ENCODE results near the gene PTPN22.

Gene PTPN22

DNA sequence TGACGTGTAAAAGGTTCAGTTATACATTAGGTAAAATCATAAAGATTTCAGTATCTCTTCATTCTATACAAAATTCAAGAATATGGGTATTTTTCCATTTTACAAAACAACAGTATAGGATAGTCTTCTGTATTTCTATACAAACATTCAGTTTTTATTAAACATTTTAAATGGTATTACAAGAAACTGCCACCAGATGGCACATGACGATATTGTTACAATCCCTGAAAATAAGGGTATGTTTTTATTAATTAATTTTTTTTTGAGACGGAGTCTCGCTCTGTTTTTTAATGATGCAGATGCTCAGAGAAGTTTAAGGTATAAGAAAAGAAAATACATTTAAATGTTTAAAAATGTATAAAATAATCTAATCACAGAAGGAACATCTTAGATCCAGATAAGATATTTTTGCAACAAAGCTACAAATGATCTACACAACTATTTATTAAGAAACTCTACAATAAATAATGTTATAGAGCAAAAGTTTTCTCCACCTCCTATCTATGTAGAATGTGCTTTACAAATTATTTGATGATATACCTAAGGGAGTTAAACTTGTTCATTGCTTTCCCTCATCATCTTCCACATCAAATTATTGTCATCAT lies 35.7 kb downstream of the PTPN22 start:
- no peaks in the 10 kb centered on the region for H3K36me3 ChIP-seq (ENCODE audit: control insufficient read depth, insufficient read depth, low read length)

DNA sequence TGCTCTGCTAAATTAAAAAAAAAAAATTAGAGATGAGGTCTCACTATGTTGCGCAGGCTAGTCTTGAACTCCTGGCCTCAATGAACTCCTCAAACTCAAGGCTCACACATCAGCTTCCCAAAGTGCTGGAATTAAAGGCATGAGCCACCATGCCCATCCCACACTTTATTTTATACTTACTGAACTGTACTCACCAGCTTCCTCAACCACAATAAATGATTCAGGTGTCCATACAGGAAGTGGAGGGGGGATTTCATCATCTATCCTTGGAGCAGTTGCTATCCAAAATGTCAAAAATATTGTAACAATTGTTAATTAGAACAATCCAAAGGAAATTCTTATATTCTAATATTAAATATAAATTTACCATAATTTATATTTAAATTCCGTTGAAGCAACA lies 36.8 kb downstream of the PTPN22 start:
- Histone ChIP-seq H3K4me3 (ENCODE audit: low read depth, low read length) (no peak overlapping the region), H3K27me3 (ENCODE audit: control insufficient read depth, insufficient read depth, low read length) (no peaks in the 10 kb centered on the region), H3K9ac (ENCODE audit: low read depth, low read length) (no peak overlapping the region), H3K4me1 (ENCODE audit: control insufficient read depth, insufficient read depth, low read length) (no peaks in the 10 kb centered on the region), H3K9me3 (ENCODE audit: control insufficient read depth, insufficient read depth, low read length) (no peaks in the 10 kb centered on the region), H3K36me3 (ENCODE audit: control insufficient read depth, insufficient read depth, low read length) (no peaks in the 10 kb centered on the region)

More for the DNA sequence above, 35.7 kb downstream of the PTPN22 start:
- Histone ChIP-seq H3K9ac (ENCODE audit: low read depth, low read length) (no peak overlapping the region), H3K27me3 (ENCODE audit: control insufficient read depth, insufficient read depth, low read length) (no peaks in the 10 kb centered on the region), H3K4me1 (ENCODE audit: control insufficient read depth, insufficient read depth, low read length) (no peaks in the 10 kb centered on the region), H3K4me3 (ENCODE audit: low read depth, low read length) (no peak overlapping the region), H3K9me3 (ENCODE audit: control insufficient read depth, insufficient read depth, low read length) (no peaks in the 10 kb centered on the region)

- Histone ChIP-seq H3K4me1 (ENCODE audit: control insufficient read depth, insufficient read depth, low read length) (no peaks in the 10 kb centered on the region), H3K27me3 (ENCODE audit: control insufficient read depth, insufficient read depth, low read length) (no peaks in the 10 kb centered on the region), H3K9me3 (ENCODE audit: control insufficient read depth, insufficient read depth, low read length) (no peaks in the 10 kb centered on the region), H3K36me3 (ENCODE audit: control insufficient read depth, insufficient read depth, low read length) (no peaks in the 10 kb centered on the region), H3K9ac (ENCODE audit: low read depth, low read length) (no peak overlapping the region), H3K4me3 (ENCODE audit: low read depth, low read length) (no peak overlapping the region)
Observed at GRCh38 chr1:113830039-113830438, 41.5 kb downstream of the PTPN22 start.

DNA sequence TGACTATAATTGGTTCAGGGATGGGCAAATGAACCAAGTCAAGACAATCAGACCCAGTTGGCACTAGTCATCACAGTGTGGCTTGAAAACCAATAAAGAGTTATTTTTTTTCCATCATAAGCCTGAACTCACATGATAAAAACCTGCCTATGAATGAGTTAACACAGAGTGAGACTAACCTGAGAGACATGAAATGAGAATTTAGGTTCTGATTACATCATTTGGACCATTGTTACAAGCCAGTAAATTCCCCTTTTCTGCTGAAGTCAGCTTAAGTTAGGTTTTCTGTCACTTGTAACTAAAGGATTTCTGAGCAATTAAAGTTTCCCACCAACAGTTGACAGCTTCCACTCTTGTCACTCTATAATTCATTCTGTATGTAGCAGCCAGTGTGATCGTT lies 49.6 kb downstream of the PTPN22 start:
- Histone ChIP-seq H3K4me3 (ENCODE audit: low read depth, low read length) (no peak overlapping the region), H3K36me3 (ENCODE audit: control insufficient read depth, insufficient read depth, low read length) (no peaks in the 10 kb centered on the region), H3K27me3 (ENCODE audit: control insufficient read depth, insufficient read depth, low read length) (no peaks in the 10 kb centered on the region), H3K9ac (ENCODE audit: low read depth, low read length) (no peak overlapping the region), H3K4me1 (ENCODE audit: control insufficient read depth, insufficient read depth, low read length) (no peaks in the 10 kb centered on the region), H3K9me3 (ENCODE audit: control insufficient read depth, insufficient read depth, low read length) (no peaks in the 10 kb centered on the region)

DNA sequence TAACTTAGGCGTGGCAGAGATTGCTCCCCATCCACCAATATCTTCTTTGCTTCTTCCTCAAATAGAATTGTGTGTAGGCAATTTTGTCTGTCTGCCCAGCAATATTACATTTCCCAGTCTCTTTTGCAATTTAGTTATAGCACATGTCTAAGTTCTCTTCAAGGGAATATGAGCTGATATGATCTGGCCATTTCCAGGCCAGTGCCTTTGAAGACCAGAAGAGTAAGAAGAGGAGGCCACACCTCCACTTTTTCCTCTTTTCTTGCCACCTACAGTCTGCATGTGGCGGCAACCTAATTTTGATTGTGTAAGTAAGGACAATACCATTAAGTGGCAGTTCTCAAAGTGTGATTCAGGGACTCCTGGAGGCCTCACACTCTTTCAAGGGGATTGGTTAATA lies 52.9 kb downstream of the PTPN22 start:
- H3K4me3 ChIP-seq (ENCODE audit: low read depth, low read length): no peak overlapping the region
- no peak overlapping the region for H3K9ac ChIP-seq (ENCODE audit: low read depth, low read length)
- no peaks in the 10 kb centered on the region for H3K9me3 ChIP-seq (ENCODE audit: control insufficient read depth, insufficient read depth, low read length)
- H3K36me3 ChIP-seq (ENCODE audit: control insufficient read depth, insufficient read depth, low read length): no peaks in the 10 kb centered on the region
- H3K4me1 ChIP-seq (ENCODE audit: control insufficient read depth, insufficient read depth, low read length): no peaks in the 10 kb centered on the region
- H3K27me3 ChIP-seq (ENCODE audit: control insufficient read depth, insufficient read depth, low read length): no peaks in the 10 kb centered on the region

GRCh38 chr1:113813218-113813617 lies 58.3 kb downstream of the PTPN22 start:
- H3K9ac ChIP-seq (ENCODE audit: low read depth, low read length): no peak overlapping the region
- no peaks in the 10 kb centered on the region for H3K36me3 ChIP-seq (ENCODE audit: control insufficient read depth, insufficient read depth, low read length)
- no peaks in the 10 kb centered on the region for H3K4me1 ChIP-seq (ENCODE audit: control insufficient read depth, insufficient read depth, low read length)
- no peaks in the 10 kb centered on the region for H3K27me3 ChIP-seq (ENCODE audit: control insufficient read depth, insufficient read depth, low read length)
- H3K4me3 ChIP-seq (ENCODE audit: low read depth, low read length): peak overlapping the region; percentile 63
- H3K9me3 ChIP-seq (ENCODE audit: control insufficient read depth, insufficient read depth, low read length): no peaks in the 10 kb centered on the region

- Histone ChIP-seq H3K4me1 (ENCODE audit: control insufficient read depth, insufficient read depth, low read length) (no peaks in the 10 kb centered on the region), H3K36me3 (ENCODE audit: control insufficient read depth, insufficient read depth, low read length) (no peaks in the 10 kb centered on the region), H3K27me3 (ENCODE audit: control insufficient read depth, insufficient read depth, low read length) (no peaks in the 10 kb centered on the region), H3K9ac (ENCODE audit: low read depth, low read length) (peak overlapping the region; percentile 55), H3K9me3 (ENCODE audit: control insufficient read depth, insufficient read depth, low read length) (no peaks in the 10 kb centered on the region), H3K4me3 (ENCODE audit: low read depth, low read length) (peak overlapping the region; percentile 63)
Observed at GRCh38 chr1:113812661-113813135, 58.8 kb downstream of the PTPN22 start.

DNA sequence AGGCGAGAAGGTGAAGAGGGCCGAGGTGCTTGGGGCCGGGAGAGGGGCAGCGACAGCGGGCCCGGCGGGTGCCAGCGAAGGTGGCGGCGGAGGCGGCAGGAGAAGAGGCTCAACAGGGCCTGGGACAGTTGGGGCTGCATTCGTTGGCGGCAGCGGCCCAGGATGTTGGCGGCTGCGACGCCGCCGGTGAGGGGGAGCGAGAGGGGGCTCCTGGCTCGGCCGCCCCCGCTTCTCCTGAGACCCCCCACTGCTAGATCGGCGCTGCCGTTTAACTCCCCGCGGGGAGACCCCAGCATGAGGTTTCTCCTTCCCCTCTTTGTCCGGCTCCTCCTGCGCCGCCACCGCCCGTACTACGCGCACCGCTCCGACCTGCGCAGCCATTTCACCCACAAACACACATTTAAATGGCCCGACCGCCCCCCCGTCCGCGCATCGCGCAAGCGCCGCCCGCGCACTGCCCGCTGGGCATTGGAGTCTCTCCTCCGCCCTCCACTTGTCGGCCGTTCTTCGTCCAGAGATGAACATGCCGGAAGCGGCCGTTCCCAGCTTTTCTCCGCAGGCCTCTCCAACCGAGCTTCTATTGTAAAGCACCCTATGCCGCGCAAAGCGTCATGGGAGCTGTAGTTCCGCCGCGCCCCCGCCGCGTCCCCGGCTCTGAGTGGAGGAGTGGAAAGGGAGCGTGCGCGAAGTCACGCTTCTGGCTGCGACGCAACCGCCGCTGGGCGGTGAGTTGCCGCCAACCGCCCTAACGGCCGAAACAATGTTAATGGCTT lies 59.4 kb downstream of the PTPN22 start, which contains the start of gene RSBN1:
Gene RSBN1, minus strand, starts transcription at position 589 of the 773 bp plus-strand sequence. Its CDS starts 64 bp downstream, at position 525.
- Histone ChIP-seq H3K4me1 (ENCODE audit: control insufficient read depth, insufficient read depth, low read length) (no peaks in the 10 kb centered on the region), H3K4me3 (ENCODE audit: low read depth, low read length) (peak within 1 kb of the TSS; percentile 94), H3K9me3 (ENCODE audit: control insufficient read depth, insufficient read depth, low read length) (no peaks in the 10 kb centered on the region), H3K27me3 (ENCODE audit: control insufficient read depth, insufficient read depth, low read length) (no peaks in the 10 kb centered on the region), H3K9ac (ENCODE audit: low read depth, low read length) (peak within 1 kb of the TSS; percentile 63), H3K36me3 (ENCODE audit: control insufficient read depth, insufficient read depth, low read length) (no peaks in the 10 kb centered on the region)

GRCh38 chr1:113811156-113811887 lies 60.2 kb downstream of the PTPN22 start:
- peak overlapping the region; percentile 63 for H3K9ac ChIP-seq (ENCODE audit: low read depth, low read length)
- H3K36me3 ChIP-seq (ENCODE audit: control insufficient read depth, insufficient read depth, low read length): no peaks in the 10 kb centered on the region
- H3K4me3 ChIP-seq (ENCODE audit: low read depth, low read length): peak overlapping the region; percentile 94
- H3K4me1 ChIP-seq (ENCODE audit: control insufficient read depth, insufficient read depth, low read length): no peaks in the 10 kb centered on the region
- H3K27me3 ChIP-seq (ENCODE audit: control insufficient read depth, insufficient read depth, low read length): no peaks in the 10 kb centered on the region
- no peaks in the 10 kb centered on the region for H3K9me3 ChIP-seq (ENCODE audit: control insufficient read depth, insufficient read depth, low read length)

- no peaks in the 10 kb centered on the region for H3K4me1 ChIP-seq (ENCODE audit: control insufficient read depth, insufficient read depth, low read length)
- no peak overlapping the region for H3K9ac ChIP-seq (ENCODE audit: low read depth, low read length)
- H3K36me3 ChIP-seq (ENCODE audit: control insufficient read depth, insufficient read depth, low read length): no peaks in the 10 kb centered on the region
- H3K9me3 ChIP-seq (ENCODE audit: control insufficient read depth, insufficient read depth, low read length): no peaks in the 10 kb centered on the region
- peak overlapping the region; percentile 94 for H3K4me3 ChIP-seq (ENCODE audit: low read depth, low read length)
- H3K27me3 ChIP-seq (ENCODE audit: control insufficient read depth, insufficient read depth, low read length): no peaks in the 10 kb centered on the region
Observed at GRCh38 chr1:113809670-113810602, 61.6 kb downstream of the PTPN22 start.
